Skin of body (tissue), 2 donors: ENCODE measurements around the gene ZSCAN29. TPM values are rescaled to one million over a fixed set of nuclear protein-coding genes. Genes with fewer than 3 reads are reported as not detected.
A peak's percentile ranks its signal among the peaks of the same experiment; 100 is the strongest.
"Not testable (repeated sequence)": the region's sequence is repeated elsewhere in the genome, so short reads cannot be mapped to it uniquely, and the experiment has no call there.

Experiments used
- DNase-seq: peaks from one replicate; lab custom pipeline; 2025; lab: John Stamatoyannopoulos, UW
- total RNA-seq: library from RNA; depleted of rRNA; stranded (reverse); fragments of >200 nt; gene quantifications from one replicate; pipeline ENCODE4 v1.2.3, GENCODE V29; 2014

Gene ZSCAN29
- 19.8 TPM for total RNA-seq

DNA sequence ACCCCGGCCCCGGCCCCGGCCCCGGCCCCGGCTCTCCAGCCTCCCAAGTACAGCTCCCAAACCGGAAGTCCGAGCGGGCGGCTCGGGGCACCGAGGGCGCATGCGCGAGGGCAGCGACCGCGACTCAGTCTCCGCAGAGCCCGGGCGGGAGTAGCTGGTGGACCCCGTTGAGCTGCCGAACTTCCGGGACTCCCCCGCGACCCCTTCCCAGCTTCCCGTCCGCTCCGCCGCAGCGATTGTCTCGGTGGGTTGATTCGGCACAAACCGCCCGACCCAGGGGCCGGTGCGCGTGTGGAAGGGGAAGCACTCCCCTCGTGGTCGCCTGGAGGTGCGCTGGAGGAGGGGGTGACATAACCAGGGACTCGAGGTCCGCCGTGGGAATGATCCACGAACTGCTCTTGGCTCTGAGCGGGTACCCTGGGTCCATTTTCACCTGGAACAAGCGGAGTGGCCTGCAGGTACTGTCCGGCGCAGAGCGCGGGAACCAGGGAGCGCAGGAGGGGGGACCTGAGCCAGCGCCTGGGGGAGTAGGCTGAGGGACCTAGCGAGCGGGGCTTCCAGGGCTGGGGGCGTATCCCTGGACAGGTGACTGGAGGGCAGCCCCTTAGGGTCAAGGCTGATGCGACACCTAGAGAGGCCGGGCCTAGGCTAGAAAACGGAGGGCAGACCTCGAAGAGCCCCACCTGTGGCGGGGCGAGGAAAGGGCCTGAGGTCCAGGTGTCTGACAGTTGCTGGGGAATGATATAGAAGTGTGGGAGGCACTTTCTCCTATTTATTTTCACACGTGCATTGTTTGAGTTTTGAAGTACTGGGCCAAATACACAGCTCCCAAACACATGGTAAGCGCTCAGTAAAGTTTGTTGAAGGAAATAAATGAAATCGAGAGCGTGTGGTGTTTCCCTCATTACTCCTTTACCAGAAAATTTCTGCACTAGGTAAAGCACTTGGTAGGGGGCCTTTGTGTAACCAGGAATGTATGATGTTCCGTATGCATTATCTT lies at the start of gene ZSCAN29, which contains the start of gene TUBGCP4:
Gene ZSCAN29, minus strand, starts transcription at position 69 of the 1,000 bp plus-strand sequence. CDS start 1,130 bp downstream, outside the sequence.
Gene TUBGCP4, plus strand, starts transcription at position 127 of the 1,000 bp plus-strand sequence. Its CDS starts 254 bp downstream, at position 381.
- DNase-seq = peak; percentile 17

GRCh38 chr15:43420435-43420834 lies 49.6 kb upstream of the ZSCAN29 start:
- DNase-seq = no peak

- DNase-seq = no peak
Measured at GRCh38 chr15:43414196-43414595, 43.4 kb upstream of the ZSCAN29 start.

- DNase-seq = no peak
Measured at GRCh38 chr15:43412096-43412495, 41.3 kb upstream of the ZSCAN29 start.

DNA sequence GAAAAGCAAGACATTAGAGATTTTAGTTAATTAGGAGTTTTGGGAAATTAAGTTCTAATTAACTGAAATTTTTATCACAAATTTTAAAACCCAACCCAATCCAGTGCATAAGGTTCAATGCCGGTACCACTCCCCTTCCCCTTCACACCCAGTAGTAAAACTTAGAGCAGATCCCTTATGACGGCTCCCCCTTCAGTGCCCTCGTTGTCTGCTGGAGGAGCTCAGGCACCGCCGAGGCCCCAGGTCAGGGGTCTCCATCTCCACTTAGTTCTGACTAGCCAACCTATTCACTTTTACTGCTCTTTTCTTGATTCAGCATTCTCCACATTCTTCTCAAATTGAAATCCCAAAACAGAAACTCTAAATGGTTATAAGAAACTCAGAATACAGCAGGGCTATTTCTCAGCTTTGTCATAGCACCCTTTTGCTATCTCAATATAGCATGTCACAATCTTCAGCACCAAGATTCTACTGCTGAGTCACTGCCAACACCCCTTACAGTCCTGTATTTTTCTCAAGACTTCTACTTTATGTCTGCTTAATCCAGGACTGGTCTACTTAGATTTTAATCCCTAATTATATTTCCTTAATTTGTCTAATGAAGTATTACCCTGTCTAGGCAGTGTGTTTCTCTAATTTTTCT lies 39.9 kb upstream of the ZSCAN29 start:
- DNase-seq = no peak

GRCh38 chr15:43408789-43409188 lies 37.9 kb upstream of the ZSCAN29 start:
- DNase-seq = no peak

DNA sequence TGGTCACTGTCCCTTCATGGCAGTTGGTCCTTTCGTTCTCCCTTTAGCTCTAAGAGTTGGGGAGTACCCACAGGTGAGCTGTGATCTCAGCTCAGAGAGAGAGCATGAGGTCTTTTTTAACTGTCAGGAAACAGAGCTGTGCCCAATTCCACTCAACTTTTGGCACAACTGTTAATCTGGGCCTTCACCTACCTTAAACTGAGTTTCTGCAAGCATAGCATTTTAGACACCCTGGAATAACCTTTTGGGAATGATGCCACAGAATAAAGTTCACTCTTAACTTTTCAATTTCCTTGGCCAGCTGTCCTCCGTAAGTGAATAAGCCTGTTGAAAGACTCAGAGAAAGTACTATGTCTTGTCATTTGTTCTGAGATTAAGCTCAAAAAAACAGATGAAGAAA lies 36.0 kb upstream of the ZSCAN29 start:
- no peak for DNase-seq

DNA sequence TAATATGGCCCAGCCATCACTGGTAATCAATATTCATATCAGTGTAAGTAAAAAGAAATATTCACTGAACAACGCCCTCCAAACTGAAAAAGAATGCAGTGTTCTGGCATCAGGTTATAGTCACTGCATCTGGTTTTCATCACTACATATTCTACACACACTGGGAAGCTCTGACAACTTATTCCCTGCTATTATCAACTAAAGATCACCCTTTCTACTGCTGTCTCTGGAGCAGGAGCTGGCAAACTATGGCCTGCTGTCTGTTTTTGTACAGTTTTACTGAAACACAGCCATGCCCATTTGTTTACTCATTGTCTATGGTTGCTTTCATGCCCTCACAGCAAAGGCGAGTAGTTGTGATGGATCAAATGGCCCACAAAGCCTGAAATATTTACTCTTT lies 35.3 kb upstream of the ZSCAN29 start:
- peak; percentile 35 for DNase-seq

DNA sequence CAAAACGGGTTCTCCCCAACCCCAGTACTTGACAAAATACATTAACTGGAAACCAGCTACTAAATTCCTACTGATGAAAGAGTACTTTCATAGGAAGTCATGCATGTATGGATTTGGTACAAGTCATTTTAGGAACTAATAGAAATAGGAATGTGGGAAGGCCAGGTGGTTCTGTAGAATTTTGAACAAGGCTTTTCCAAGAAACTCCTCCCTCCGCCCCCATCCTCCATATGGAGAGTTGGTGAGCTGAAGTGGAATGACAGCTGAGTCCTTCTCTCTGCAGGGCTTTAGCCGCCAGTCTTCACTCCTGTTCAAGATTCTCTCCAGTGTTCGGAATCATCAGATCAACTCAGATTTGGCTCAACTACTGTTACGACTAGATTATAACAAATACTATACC lies 33.3 kb upstream of the ZSCAN29 start:
- DNase-seq = no peak

DNA sequence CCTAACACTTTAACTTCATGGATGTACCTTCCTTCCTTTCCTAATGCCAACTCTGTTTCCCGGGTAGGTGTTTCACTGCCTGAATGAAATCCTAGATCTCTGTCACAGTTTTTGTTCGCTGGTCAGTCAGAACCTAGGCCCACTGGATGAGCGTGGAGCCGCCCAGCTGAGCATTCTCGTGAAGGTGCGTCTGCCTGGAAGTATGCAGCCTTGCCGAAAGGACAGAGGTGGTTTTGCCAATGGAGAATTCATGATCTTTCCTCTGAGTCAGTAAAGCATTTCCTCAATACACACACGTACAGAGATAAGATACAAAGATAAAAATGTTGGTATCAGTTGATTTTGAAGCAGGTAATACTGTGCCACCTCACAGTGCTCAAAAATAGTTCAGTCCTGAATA lies 32.8 kb upstream of the ZSCAN29 start:
- no peak for DNase-seq

DNA sequence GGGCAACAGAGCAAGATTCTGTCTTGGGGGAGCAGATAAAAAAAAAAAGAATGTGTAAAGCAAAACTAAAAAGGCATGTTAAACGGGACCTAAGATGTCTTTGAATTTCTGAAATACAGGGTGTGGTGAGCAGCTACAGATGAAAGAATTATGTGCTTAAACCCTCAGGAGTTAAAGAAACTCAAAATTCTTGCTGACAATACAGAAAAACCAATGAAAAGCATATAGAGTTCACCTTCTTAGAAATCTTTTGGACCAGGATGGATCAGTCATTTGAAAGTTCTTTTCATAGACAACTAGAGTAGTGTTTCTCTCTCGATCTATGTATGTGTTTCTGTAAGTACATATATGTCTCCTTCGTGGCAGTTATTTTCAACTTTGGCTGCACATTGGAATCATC lies 31.4 kb upstream of the ZSCAN29 start:
- no peak for DNase-seq

- DNase-seq = not testable (repeated sequence)
Measured at GRCh38 chr15:43393592-43393991, 22.7 kb upstream of the ZSCAN29 start.

DNA sequence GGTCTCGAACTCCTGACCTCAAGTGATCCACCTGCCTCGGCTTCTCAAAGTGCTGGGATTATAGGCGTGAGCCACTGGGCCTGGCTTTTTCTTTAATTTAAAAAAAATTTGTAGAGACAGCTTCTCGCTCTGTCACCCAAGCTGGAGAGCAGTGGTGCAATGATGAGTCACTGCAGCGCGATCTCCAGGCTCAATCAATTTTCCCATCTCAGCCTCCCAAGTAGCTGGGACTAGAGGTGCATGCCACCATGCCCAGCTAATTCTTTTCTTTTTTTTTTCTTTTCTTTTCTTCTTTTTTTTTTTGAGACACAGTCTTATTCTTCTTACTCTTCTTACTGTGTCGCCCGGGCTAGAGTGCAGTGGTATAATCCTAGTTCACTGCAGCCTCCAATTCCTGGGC lies 19.9 kb upstream of the ZSCAN29 start:
- DNase-seq = no peak

GRCh38 chr15:43383070-43383469 lies 12.2 kb upstream of the ZSCAN29 start:
- no peak for DNase-seq

GRCh38 chr15:43382310-43382709 lies 11.5 kb upstream of the ZSCAN29 start:
- no peak for DNase-seq

- no peak for DNase-seq
Measured at GRCh38 chr15:43378601-43379000, 7.8 kb upstream of the ZSCAN29 start.

- no peak for DNase-seq
Measured at GRCh38 chr15:43376017-43376705, 5.3 kb upstream of the ZSCAN29 start.

DNA sequence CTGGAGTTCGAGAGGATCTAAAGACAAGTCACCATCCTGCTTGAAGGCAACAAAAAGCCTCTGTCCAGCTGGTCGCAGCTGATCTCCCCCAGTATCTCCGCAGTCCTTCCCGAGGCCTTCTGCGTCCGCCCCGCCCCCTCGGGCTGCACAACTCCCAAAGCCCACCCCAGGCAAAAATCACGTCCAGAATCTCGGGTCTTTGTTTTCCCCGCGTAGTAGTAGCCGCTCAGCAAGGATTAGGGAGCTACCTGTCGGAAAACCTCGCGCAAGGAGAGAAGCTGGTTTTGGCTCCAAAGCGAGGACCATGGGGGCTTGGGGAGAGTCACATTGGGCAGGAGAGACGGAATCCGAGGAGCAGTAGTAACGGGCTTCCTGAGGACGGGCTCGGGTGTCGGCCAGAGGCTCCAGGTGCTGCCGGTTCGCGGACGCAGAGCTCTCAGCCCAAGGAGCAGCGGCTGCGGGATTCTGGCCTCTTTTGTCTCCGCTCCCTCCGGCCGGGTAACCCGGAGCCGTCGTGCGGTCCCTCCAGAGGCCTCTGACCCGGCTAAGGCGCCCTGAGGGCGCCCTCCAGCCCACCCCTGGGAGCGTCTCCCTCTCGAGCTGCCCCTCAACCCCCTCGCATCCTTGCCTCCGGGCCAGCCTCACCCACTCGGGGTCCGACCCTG lies 401 bp downstream of the ZSCAN29 start:
- no peak for DNase-seq

DNA sequence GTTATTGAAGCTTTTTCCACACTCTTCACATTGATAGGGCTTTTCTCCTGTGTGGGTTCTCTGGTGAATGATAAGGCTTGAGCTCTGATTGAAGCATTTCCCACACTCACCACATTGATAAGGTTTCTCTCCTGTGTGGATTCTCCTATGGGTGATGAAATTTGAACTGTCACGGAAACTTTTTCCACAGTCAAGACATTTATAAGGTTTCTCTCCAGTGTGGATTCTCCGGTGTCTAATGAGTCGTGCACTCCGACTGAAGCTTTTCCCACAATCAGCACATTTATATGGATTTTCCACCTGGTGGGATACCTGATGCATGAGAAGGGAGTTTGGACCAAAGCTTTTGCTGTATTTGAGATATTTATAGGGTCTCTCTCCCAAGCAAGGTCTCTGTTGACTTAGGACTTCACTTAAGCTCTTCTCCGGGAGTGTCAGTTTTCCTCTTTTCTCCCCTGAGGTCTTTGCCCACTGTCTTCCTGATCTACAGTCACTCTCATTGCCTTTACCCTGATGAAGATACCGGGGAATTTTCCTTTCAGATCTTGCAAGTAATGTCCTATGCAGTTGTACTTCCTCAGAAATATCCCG lies 9.4 kb downstream of the ZSCAN29 start:
- DNase-seq = no peak

GRCh38 chr15:43360821-43361220 lies 10.0 kb downstream of the ZSCAN29 start:
- DNase-seq = no peak
